Lower leg skin (tissue), 3 donors: ENCODE results near the gene DOCK10.

Experiments
- CTCF ChIP-seq, 3 donors: fragments of 450-650 bp; IDR thresholded peaks; one replicate each; pipeline ENCODE4 v1.5.1; 2016; ENCODE audit warnings: antibody characterized with exemption in 3 of 3, mild to moderate bottlenecking in 3 of 3, moderate library complexity in 2 of 3
- POLR2A ChIP-seq, 2 donors: fragments of 450-650 bp; IDR thresholded peaks; one replicate each; pipeline ENCODE4 v1.6.1; 2016 to 2017; ENCODE audit warnings: antibody characterized with exemption in 2 of 2, mild to moderate bottlenecking in 1 of 2, moderate library complexity in 1 of 2

DNA sequence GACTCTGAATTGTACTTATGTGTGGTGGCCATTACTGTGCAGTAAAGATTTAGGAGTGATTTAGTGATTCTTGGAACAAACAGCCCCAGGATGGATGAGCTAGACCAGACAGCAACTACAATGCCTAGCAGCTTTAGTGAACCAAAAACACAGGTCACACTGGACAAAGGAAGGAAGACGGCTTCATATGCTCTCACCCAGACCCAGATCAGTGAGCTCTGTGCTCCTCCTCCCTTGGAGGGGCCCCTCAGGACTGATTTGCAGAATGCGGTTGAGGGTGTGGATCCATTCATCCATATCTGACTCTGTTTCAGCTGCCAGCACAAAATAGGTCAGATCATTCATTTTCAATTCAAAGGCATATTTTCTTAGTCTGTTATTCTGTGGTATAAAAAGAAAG lies 166.4 kb downstream of the DOCK10 start:
- TF ChIP-seq CTCF (IDR thresholded peaks at IDR 0.05), result no peak
- no peak for TF ChIP-seq POLR2A (IDR thresholded peaks at IDR 0.05)
